Measurements from ENCODE around the gene LIMK2. TPM values are rescaled to one million over a fixed set of nuclear protein-coding genes. Genes with fewer than 3 reads are reported as not detected.

Gene LIMK2
- total RNA-seq, 1 experiment from 2014 or later: 13.2 TPM

GRCh38 chr22:31271485-31271884, 59.4 kb downstream of the LIMK2 start:
- no peak for ATAC-seq
- Histone ChIP-seq H3K36me3 (ENCODE audit: low read depth, low read length) (peaks cover 2% of the 10 kb centered on the region; the same call in 1 of the 2 replicates), H3K4me3 (ENCODE audit: low read length) (no peak overlapping the region), H2AFZ (ENCODE audit: low read length) (no peak overlapping the region), H3K9me3 (ENCODE audit: low read length) (no peaks in the 10 kb centered on the region), H3K27ac (ENCODE audit: low read length) (no peak overlapping the region), H3K4me2 (ENCODE audit: low read length) (no peak overlapping the region), H3K9me2 (replicated peaks; ENCODE audit: low read length) (no peaks in the 10 kb centered on the region), H3K27me3 (ENCODE audit: low read length) (no peaks in the 10 kb centered on the region), H3K79me2 (ENCODE audit: low read length) (no peaks in the 10 kb centered on the region), H3K4me1 (ENCODE audit: insufficient read depth, low read length) (no peaks in the 10 kb centered on the region), H3F3A (ENCODE audit: low read length, unreplicated experiment) (no peaks in the 10 kb centered on the region), H3K9ac (ENCODE audit: low read length) (no peak overlapping the region), H4K20me1 (ENCODE audit: low read length) (no peaks in the 10 kb centered on the region)
- ChIA-PET CTCF (no interaction called here), POLR2A (ENCODE audit: unreplicated experiment) (no interaction called here)
- no TSS peak for BruUV-seq (replicated peaks)
- intact Hi-C loops (cut with micrococcal nuclease): loop anchor here (10.0 kb wide), 1 partner anchor 57 kb away; the partner anchor contains the start of gene LIMK2
- TF ChIP-seq EZH2phosphoT487 (IDR thresholded peaks at IDR 0.05; ENCODE audit: borderline replicate concordance, low read length) (no peak), CTCF (conservative IDR thresholded peaks at IDR 0.05; ENCODE audit: low read depth, low read length) (no peak), EZH2 (IDR thresholded peaks at IDR 0.05; ENCODE audit: low read length, unreplicated experiment) (no peak)
- no peak for DNase-seq

GRCh38 chr22:31272522-31273446, 60.7 kb downstream of the LIMK2 start:
- no peaks in the 10 kb centered on the region for H3K27me3 ChIP-seq (ENCODE audit: low read length)

More at GRCh38 chr22:31272522-31273446, 60.7 kb downstream of the LIMK2 start:
- H2AFZ ChIP-seq (ENCODE audit: low read length): no peak overlapping the region
- H3K36me3 ChIP-seq (ENCODE audit: low read depth, low read length): peaks cover 2% of the 10 kb centered on the region; the same call in 1 of the 2 replicates
- no peak overlapping the region for H3K4me3 ChIP-seq (ENCODE audit: low read length)
- BruUV-seq (replicated peaks): no TSS peak
- peak; percentile 66 for DNase-seq
- H3F3A ChIP-seq (ENCODE audit: low read length, unreplicated experiment): no peaks in the 10 kb centered on the region
- ChIA-PET POLR2A (ENCODE audit: unreplicated experiment) (no interaction called here), CTCF (interaction anchor here (0.5 to 1.6 kb wide), 9 partner anchors 20 to 165 kb away, joined by 3 to 6 read pairs (median 4); partner anchors contain the start of genes LIMK2, PIK3IP1 and SELENOM)
- ATAC-seq: peak; percentile 81
- no peak overlapping the region for H3K4me2 ChIP-seq (ENCODE audit: low read length)
- H3K9me3 ChIP-seq (ENCODE audit: low read length): no peaks in the 10 kb centered on the region
- H3K79me2 ChIP-seq (ENCODE audit: low read length): no peaks in the 10 kb centered on the region
- intact Hi-C loops (cut with micrococcal nuclease): loop anchor here (2.0 to 10.0 kb wide), 2 partner anchors 24 to 58 kb away; partner anchors contain the start of gene LIMK2
- H3K9me2 ChIP-seq (replicated peaks; ENCODE audit: low read length): no peaks in the 10 kb centered on the region
- TF ChIP-seq CTCF (conservative IDR thresholded peaks at IDR 0.05; ENCODE audit: low read depth, low read length) (peak; percentile 73), EZH2phosphoT487 (IDR thresholded peaks at IDR 0.05; ENCODE audit: borderline replicate concordance, low read length) (no peak), EZH2 (IDR thresholded peaks at IDR 0.05; ENCODE audit: low read length, unreplicated experiment) (no peak)
- H3K27ac ChIP-seq (ENCODE audit: low read length): no peak overlapping the region
- H3K9ac ChIP-seq (ENCODE audit: low read length): no peak overlapping the region
- no peaks in the 10 kb centered on the region for H4K20me1 ChIP-seq (ENCODE audit: low read length)
- no peaks in the 10 kb centered on the region for H3K4me1 ChIP-seq (ENCODE audit: insufficient read depth, low read length)

Measured in PC-3 (cell line).